HEK293T (cell line): ENCODE measurements around the gene CRYBG3.

Experiments
- CTCF ChIA-PET: fragments of 350-600 bp; formaldehyde crosslinking; extraction: SDS; loops from one replicate; lab custom pipeline; 2021; ENCODE audit warnings: antibody characterized with exemption, inconsistent platforms; lab: Yijun Ruan, JAX
- POLR2A ChIA-PET: fragments of 350-600 bp; formaldehyde crosslinking; extraction: SDS; loops from one replicate; lab custom pipeline; 2020; ENCODE audit warnings: antibody characterized with exemption, inconsistent platforms; lab: Yijun Ruan, JAX
- DNase-seq: peaks from one replicate; pipeline ENCODE4 v3.0.0; 2012; ENCODE audit warnings: mixed read lengths; ENCODE audit errors: extremely low spot score
- ARNT ChIP-seq: fragments of 450-650 bp; IDR thresholded peaks from 2 replicates; pipeline ENCODE4 v1.6.1; 2017; ENCODE audit warnings: mild to moderate bottlenecking
- BHLHE40 ChIP-seq: fragments of 450-650 bp; IDR thresholded peaks from 2 replicates; pipeline ENCODE4 v1.6.1; 2016; ENCODE audit warnings: mild to moderate bottlenecking, moderate library complexity, borderline replicate concordance
- CTBP1 ChIP-seq: fragments of 450-650 bp; IDR thresholded peaks from 2 replicates; pipeline ENCODE4 v1.6.1; 2016; ENCODE audit warnings: borderline replicate concordance
- ELF4 ChIP-seq: fragments of 450-650 bp; IDR thresholded peaks from 2 replicates; pipeline ENCODE4 v1.6.1; 2017; ENCODE audit warnings: antibody characterized with exemption
- FOXA1 ChIP-seq: fragments of 450-650 bp; IDR thresholded peaks from 2 replicates; pipeline ENCODE4 v1.6.1; 2016; ENCODE audit warnings: mild to moderate bottlenecking
- FOXK2 ChIP-seq: fragments of 450-650 bp; IDR thresholded peaks from 2 replicates; pipeline ENCODE4 v1.6.1; 2016; ENCODE audit warnings: mild to moderate bottlenecking
- FOXM1 ChIP-seq: fragments of 450-650 bp; IDR thresholded peaks from 2 replicates; pipeline ENCODE4 v1.6.1; 2017; ENCODE audit warnings: mild to moderate bottlenecking, borderline replicate concordance
- HDGF ChIP-seq: fragments of 450-650 bp; IDR thresholded peaks from 2 replicates; pipeline ENCODE4 v1.6.1; 2017; ENCODE audit warnings: antibody characterized with exemption, borderline replicate concordance
- L3MBTL2 ChIP-seq: fragments of 450-650 bp; conservative IDR thresholded peaks from 2 replicates; pipeline ENCODE4 v1.6.1; 2016; ENCODE audit warnings: mild to moderate bottlenecking
- LEF1 ChIP-seq: fragments of 450-650 bp; IDR thresholded peaks from 2 replicates; pipeline ENCODE4 v1.6.1; 2017; ENCODE audit warnings: mild to moderate bottlenecking, borderline replicate concordance
- NFRKB ChIP-seq: fragments of 450-650 bp; IDR thresholded peaks from 2 replicates; pipeline ENCODE4 v1.6.1; 2016; ENCODE audit warnings: mild to moderate bottlenecking, moderate library complexity
- PKNOX1 ChIP-seq: fragments of 450-650 bp; IDR thresholded peaks from 2 replicates; pipeline ENCODE4 v1.6.1; 2016
- SP1 ChIP-seq: fragments of 450-650 bp; IDR thresholded peaks from 2 replicates; pipeline ENCODE4 v1.6.1; 2017
- SUZ12 ChIP-seq: fragments of 450-650 bp; IDR thresholded peaks from 2 replicates; pipeline ENCODE4 v1.6.1; 2016; ENCODE audit warnings: mild to moderate bottlenecking
- TARDBP ChIP-seq: fragments of 450-650 bp; IDR thresholded peaks from 2 replicates; pipeline ENCODE4 v1.6.1; 2016
- ZNF384 ChIP-seq: fragments of 450-650 bp; IDR thresholded peaks from 2 replicates; pipeline ENCODE4 v1.6.1; 2016

CRYBG3 gene

DNA sequence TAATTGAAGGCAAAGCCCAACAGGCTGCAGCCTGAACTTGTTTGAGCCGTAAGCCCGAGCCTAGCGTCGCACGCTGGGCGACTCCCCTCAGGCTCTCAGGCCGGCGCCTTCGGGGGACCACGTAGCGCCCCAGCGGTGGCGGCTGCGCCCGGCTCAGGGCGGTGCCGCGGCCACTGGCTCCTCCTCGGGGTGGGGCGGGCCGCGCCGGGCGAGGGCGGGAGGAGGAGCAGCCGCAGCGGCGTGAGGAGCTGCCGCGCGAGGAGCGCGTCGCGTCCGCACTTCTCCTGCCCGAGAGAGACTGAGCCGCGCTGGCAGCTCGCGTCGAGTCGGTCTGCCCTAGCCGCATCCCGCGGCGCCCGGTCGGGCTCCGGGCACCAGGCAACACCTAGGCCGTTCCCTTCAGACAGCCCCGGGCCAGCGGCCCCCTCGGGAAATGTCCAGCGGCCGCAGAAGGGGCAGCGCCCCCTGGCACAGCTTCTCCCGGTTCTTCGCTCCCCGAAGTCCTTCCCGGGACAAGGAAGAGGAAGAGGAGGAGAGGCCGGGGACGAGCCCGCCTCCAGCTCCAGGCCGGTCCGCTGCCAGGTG is at the start of gene CRYBG3:
TSS of gene CRYBG3 (plus strand) at position 238 of the 585 bp plus-strand sequence. CDS start at position 434, 196 bp downstream.
- DNase-seq = peak; percentile 85
- TF ChIP-seq FOXK2 (no peak), FOXA1 (no peak), L3MBTL2 (peak; percentile 56; the same call in 1 of the 2 replicates)
- ChIA-PET POLR2A (interaction anchor here (0.9 to 2.1 kb wide), 2 partner anchors 57 to 180 kb away, joined by 3 to 7 read pairs; partner anchors contain the start of gene ARL6), CTCF (interaction anchor here (1.1 kb wide), 1 partner anchor 140 kb away, joined by 4 read pairs; no protein-coding TSS in a partner anchor)

DNA sequence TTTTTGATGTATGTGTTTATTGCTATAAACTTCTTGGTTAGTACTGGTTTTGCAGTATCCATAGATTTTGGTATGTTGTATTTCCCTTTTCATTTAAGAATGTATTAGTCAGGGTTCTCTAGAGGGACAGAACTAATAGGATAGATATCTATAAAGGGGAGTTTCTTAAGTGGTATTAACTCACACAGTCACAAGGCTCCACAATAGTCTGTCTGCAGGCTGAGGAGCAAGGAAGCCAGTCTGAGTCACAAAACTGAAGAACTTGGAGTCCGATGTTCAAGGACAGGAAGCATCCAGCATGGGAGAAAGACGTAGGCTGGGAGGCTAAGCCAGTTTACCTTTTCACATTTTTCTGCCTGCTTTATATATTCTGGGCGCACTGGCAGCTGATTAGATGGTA is 48.9 kb upstream of the CRYBG3 start:
- TF ChIP-seq FOXA1 (no peak), HDGF (no peak), TARDBP (no peak), SP1 (no peak), ZNF384 (no peak), FOXM1 (no peak), CTBP1 (no peak), ELF4 (no peak), PKNOX1 (no peak), L3MBTL2 (no peak), SUZ12 (no peak), ARNT (no peak), LEF1 (no peak), BHLHE40 (no peak), NFRKB (no peak), FOXK2 (no peak)
- CTCF ChIA-PET = no interaction called here
- no peak for DNase-seq
- POLR2A ChIA-PET = no interaction called here

GRCh38 chr3:97778152-97778551 is 43.7 kb upstream of the CRYBG3 start:
- DNase-seq = no peak
- CTCF ChIA-PET = no interaction called here
- TF ChIP-seq SP1 (no peak), TARDBP (no peak)
- POLR2A ChIA-PET = no interaction called here

- POLR2A ChIA-PET = no interaction called here
- CTCF ChIA-PET = interaction anchor here (0.7 to 1.4 kb wide), 4 partner anchors 178 to 230 kb away, joined by 3 to 12 read pairs (median 5); no protein-coding TSS in a partner anchor
- no peak for TF ChIP-seq FOXM1
- TF ChIP-seq ZNF384 = 0 out of 2 replicates have a peak, but pooled peaks have one; percentile 7
- peak; percentile 31 for DNase-seq
Observed at GRCh38 chr3:97793420-97794019, 28.3 kb upstream of the CRYBG3 start.

DNA sequence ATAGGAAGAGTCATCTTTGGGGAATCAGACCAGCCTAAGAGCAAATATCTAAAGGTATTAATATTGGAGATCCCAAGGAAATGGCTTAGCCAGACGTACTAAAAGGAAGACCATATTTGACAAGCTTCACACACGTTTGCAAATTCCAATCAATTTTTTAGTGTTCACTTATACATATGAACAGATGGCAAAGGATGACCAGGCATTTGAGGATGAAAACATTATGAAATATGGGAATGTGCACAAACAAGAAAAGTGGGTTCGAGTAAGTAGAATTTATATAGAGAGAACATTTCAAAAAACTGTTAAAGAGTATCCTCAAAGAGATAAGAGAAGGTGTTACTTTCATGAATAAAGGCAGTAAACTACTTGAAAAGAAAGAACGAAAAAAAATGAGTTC is 25.9 kb upstream of the CRYBG3 start:
- ChIA-PET POLR2A (interaction anchor here (1.0 kb wide), 1 partner anchor 32 kb away, joined by 3 read pairs; the partner anchor contains the start of gene ARL6), CTCF (interaction anchor here (0.9 to 1.1 kb wide), 2 partner anchors 159 to 227 kb away, joined by 3 to 6 read pairs; no protein-coding TSS in a partner anchor)
- DNase-seq = no peak
- no peak for TF ChIP-seq FOXA1
- TF ChIP-seq NFRKB = no peak
- no peak for TF ChIP-seq BHLHE40
- no peak for TF ChIP-seq SP1
- no peak for TF ChIP-seq PKNOX1
- TF ChIP-seq FOXM1 = no peak

- ChIA-PET POLR2A (no interaction called here), CTCF (interaction anchor here (0.6 kb wide), 1 partner anchor 12 kb away, joined by 3 read pairs; no protein-coding TSS in a partner anchor)
- TF ChIP-seq TARDBP (no peak), LEF1 (no peak), BHLHE40 (no peak), NFRKB (no peak), ARNT (no peak), L3MBTL2 (no peak), SP1 (no peak), HDGF (no peak), FOXA1 (no peak), FOXM1 (no peak), CTBP1 (no peak), ZNF384 (no peak), FOXK2 (no peak), ELF4 (no peak), PKNOX1 (no peak), SUZ12 (no peak)
- DNase-seq = no peak
Observed at GRCh38 chr3:97804471-97804870, 17.3 kb upstream of the CRYBG3 start.
